ENCODE data around the gene GJD4. TPM values are rescaled to one million over a fixed set of nuclear protein-coding genes. Genes with fewer than 3 reads are reported as not detected.

GJD4 gene
- total RNA-seq, 2 donors from 2014 or later = not detected

DNA sequence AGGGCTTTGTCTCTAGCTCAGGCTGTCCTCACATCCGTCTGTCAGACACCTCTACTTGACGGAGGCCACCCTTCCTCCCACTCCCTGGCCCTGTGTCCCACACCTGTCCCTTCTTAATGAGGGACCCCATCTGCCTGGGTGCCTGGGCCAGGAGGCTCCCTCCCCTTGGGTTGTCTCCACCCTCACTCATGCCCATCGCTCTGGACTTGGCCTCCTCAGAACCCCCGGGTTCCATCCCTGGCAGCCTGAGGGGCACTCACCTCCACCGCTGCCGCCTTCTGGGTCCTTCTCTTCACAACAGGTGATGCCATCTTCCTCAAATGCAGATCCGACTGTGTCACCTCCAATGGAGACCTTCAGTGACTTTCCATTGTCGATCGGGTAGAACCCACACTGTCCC, 20.2 kb upstream of the GJD4 start:
- DNase-seq (ENCODE audit: low spot score) (no peak), ATAC-seq (ENCODE audit: insufficient number of reproducible peaks, low FRiP score, low read depth) (no peak)
- no peaks in the 10 kb centered on the region for H3K9me3 ChIP-seq
- no peak overlapping the region for H3K27ac ChIP-seq
- H3K27me3 ChIP-seq (replicated peaks; ENCODE audit: insufficient read depth) = no peaks in the 10 kb centered on the region
- TF ChIP-seq, protein P1, sequence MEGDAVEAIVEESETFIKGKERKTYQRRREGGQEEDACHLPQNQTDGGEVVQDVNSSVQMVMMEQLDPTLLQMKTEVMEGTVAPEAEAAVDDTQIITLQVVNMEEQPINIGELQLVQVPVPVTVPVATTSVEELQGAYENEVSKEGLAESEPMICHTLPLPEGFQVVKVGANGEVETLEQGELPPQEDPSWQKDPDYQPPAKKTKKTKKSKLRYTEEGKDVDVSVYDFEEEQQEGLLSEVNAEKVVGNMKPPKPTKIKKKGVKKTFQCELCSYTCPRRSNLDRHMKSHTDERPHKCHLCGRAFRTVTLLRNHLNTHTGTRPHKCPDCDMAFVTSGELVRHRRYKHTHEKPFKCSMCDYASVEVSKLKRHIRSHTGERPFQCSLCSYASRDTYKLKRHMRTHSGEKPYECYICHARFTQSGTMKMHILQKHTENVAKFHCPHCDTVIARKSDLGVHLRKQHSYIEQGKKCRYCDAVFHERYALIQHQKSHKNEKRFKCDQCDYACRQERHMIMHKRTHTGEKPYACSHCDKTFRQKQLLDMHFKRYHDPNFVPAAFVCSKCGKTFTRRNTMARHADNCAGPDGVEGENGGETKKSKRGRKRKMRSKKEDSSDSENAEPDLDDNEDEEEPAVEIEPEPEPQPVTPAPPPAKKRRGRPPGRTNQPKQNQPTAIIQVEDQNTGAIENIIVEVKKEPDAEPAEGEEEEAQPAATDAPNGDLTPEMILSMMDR (IDR thresholded peaks at IDR 0.05) = no peak
- H3K4me3 ChIP-seq = no peak overlapping the region
- no peaks in the 10 kb centered on the region for H3K36me3 ChIP-seq
- no peaks in the 10 kb centered on the region for H3K4me1 ChIP-seq (ENCODE audit: control insufficient read depth in 1 of 2, low read depth in 2 of 2)

DNA sequence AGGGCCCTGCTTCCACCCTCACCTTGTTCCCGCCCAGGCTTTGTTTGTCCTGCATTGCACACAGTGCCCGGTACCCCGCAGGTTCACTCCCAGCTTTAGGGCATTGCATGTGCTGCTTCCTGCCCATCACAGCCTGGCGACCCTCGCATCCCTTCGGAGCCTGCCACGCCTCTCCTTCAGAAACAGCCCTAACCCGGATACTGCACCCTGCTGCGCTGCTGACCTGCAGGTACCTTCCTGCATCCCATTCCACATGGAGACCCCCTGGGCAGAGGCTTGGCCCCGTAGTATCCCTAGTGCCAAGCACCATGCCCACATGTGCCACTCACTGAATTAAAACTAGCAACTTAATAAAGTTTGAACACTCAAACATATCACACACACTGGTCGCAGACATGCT, 19.8 kb upstream of the GJD4 start:
- DNase-seq (ENCODE audit: low spot score) = no peak
- H3K4me3 ChIP-seq = no peak overlapping the region
- H3K27me3 ChIP-seq (replicated peaks; ENCODE audit: insufficient read depth) = no peaks in the 10 kb centered on the region
- H3K4me1 ChIP-seq (ENCODE audit: control insufficient read depth in 1 of 2, low read depth in 2 of 2) = no peaks in the 10 kb centered on the region
- no peak for ATAC-seq (ENCODE audit: insufficient number of reproducible peaks, low FRiP score, low read depth)
- no peaks in the 10 kb centered on the region for H3K9me3 ChIP-seq
- H3K36me3 ChIP-seq = no peaks in the 10 kb centered on the region
- TF ChIP-seq, protein P1 (IDR thresholded peaks at IDR 0.05) = no peak
- no peak overlapping the region for H3K27ac ChIP-seq

DNA sequence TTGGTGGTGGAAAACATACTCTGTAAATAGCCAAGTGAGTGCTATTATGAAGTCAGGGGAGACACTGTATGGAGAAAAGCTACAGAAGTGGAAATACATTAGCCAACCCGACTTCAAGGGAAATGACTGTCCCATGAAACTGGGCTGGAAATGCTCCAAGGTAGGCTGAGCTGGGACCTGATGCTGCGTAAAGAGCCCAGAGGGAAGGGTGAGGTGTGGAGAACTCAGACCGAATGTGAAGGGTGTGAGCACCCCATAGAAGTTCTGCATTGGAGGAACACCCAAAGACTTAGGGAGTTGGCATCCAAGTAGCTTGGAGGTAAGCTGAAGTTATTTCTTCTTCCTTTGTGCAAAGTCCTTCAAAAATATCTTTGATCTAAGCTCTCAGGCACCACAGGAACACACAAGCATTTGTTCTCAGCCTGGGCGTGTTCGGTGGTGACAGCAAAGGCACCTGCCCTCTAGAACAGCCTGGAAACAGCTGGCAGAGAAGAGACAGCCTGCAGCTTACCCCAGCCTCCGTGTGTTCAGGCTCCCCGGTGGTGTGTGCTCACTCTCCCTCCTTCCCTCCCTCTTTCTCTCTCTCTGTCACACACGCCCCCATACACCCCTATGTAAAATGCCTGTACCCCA, 19.1 kb upstream of the GJD4 start:
- Histone ChIP-seq H3K36me3 (no peaks in the 10 kb centered on the region), H3K9me3 (no peaks in the 10 kb centered on the region), H3K4me3 (no peak overlapping the region), H3K27me3 (replicated peaks; ENCODE audit: insufficient read depth) (no peaks in the 10 kb centered on the region), H3K4me1 (ENCODE audit: control insufficient read depth in 1 of 2, low read depth in 2 of 2) (no peaks in the 10 kb centered on the region), H3K27ac (no peak overlapping the region)
- TF ChIP-seq, protein P1 (IDR thresholded peaks at IDR 0.05) = no peak
- no peak for ATAC-seq (ENCODE audit: insufficient number of reproducible peaks, low FRiP score, low read depth)
- DNase-seq (ENCODE audit: low spot score) = no peak

DNA sequence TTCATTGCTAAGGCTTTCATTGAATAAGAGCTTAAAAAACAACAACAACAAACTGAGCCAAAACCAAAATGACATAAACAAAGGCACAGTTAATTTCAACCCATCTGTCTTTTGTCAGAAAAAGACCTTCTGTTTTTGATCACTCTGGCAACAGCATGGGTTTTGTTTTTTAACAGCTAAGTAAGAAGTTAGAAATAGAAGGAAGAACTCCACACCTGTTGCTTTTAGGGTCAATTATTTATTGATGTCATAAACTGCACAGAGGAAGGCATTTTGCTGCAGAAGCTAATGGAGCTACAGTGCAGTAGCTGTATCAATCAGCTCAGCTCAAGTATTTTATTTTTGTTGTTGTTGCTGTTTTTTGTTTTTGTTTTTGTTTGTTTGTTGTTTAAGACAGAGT, 16.3 kb upstream of the GJD4 start:
- ATAC-seq (ENCODE audit: insufficient number of reproducible peaks, low FRiP score, low read depth) = no peak
- H3K4me3 ChIP-seq = no peak overlapping the region
- TF ChIP-seq, protein P1 (IDR thresholded peaks at IDR 0.05) = no peak
- H3K4me1 ChIP-seq (ENCODE audit: control insufficient read depth in 1 of 2, low read depth in 2 of 2) = no peaks in the 10 kb centered on the region
- H3K27me3 ChIP-seq (replicated peaks; ENCODE audit: insufficient read depth) = no peaks in the 10 kb centered on the region
- no peak for DNase-seq (ENCODE audit: low spot score)
- no peak overlapping the region for H3K27ac ChIP-seq
- no peaks in the 10 kb centered on the region for H3K9me3 ChIP-seq
- no peaks in the 10 kb centered on the region for H3K36me3 ChIP-seq

DNA sequence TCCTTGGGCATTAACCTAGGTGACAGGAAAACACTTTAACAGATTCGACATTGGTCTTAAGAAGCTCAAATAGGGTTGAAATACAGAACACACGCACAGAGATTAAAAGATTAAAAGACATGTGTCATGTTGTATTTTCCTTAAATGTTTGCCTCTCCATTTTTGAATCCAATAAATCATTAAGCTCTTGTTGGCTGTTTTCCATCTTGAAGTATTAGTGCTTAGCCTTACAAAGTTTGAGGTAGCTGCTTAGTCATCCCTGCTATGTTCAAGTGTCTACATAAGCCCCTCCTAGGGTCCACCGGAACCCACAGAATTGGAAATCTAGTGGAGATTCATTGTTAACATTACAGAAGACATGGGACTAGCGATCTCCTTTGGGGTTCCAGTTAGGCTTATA, 12.7 kb upstream of the GJD4 start:
- Histone ChIP-seq H3K9me3 (no peaks in the 10 kb centered on the region), H3K27ac (no peak overlapping the region), H3K36me3 (no peaks in the 10 kb centered on the region), H3K4me3 (no peak overlapping the region), H3K4me1 (ENCODE audit: control insufficient read depth in 1 of 2, low read depth in 2 of 2) (no peaks in the 10 kb centered on the region), H3K27me3 (replicated peaks; ENCODE audit: insufficient read depth) (no peaks in the 10 kb centered on the region)
- no peak for DNase-seq (ENCODE audit: low spot score)
- TF ChIP-seq, protein P1 (IDR thresholded peaks at IDR 0.05) = no peak
- no peak for ATAC-seq (ENCODE audit: insufficient number of reproducible peaks, low FRiP score, low read depth)

All from thoracic aorta (tissue), 2 donors.